WTC11 (cell line): ENCODE data around the gene C2orf15. TPM values are rescaled to one million over a fixed set of nuclear protein-coding genes. Genes with fewer than 3 reads are reported as not detected.

Experiments
- AR ChIP-seq: fragments of 250-450 bp; sonication (Bioruptor Pico); IDR thresholded peaks from 2 replicates; pipeline ENCODE4 v1.9.0; 2021; ENCODE audit warnings: mild to moderate bottlenecking
- ARID4B ChIP-seq: sonication (generic); formaldehyde crosslinking; IDR thresholded peaks from 2 replicates; pipeline ENCODE4 v1.8.0; 2023; ENCODE audit warnings: missing genetic modification reagents, mild to moderate bottlenecking, borderline replicate concordance
- ATF6 ChIP-seq: sonication (generic); formaldehyde crosslinking; IDR thresholded peaks from 2 replicates; pipeline ENCODE4 v1.8.1; 2023; ENCODE audit warnings: mild to moderate bottlenecking, missing genetic modification reagents
- CDX4 ChIP-seq: fragments of 250-450 bp; sonication (Bioruptor Pico); IDR thresholded peaks from 2 replicates; pipeline ENCODE4 v1.9.0; 2021; ENCODE audit warnings: moderate library complexity, mild to moderate bottlenecking, inconsistent platforms, borderline replicate concordance
- ELF4 ChIP-seq: sonication (generic); formaldehyde crosslinking; IDR thresholded peaks from 2 replicates; pipeline ENCODE4 v1.8.1; 2022; ENCODE audit warnings: low read depth, mild to moderate bottlenecking, moderate library complexity, missing genetic modification reagents
- ESRRA ChIP-seq: sonication (generic); formaldehyde crosslinking; IDR thresholded peaks from 2 replicates; pipeline ENCODE4 v1.8.1; 2022; ENCODE audit warnings: mild to moderate bottlenecking, missing genetic modification reagents, borderline replicate concordance
- FOXJ3 ChIP-seq: sonication (generic); formaldehyde crosslinking; IDR thresholded peaks from 2 replicates; pipeline ENCODE4 v1.9.0; 2021; ENCODE audit warnings: missing genetic modification reagents, mild to moderate bottlenecking, borderline replicate concordance
- FOXP4 ChIP-seq: sonication (generic); formaldehyde crosslinking; IDR thresholded peaks from 2 replicates; pipeline ENCODE4 v1.8.0; 2022; ENCODE audit warnings: mild to moderate bottlenecking, missing genetic modification reagents
- GRHL2 ChIP-seq: fragments of 250-450 bp; sonication (Bioruptor Pico); IDR thresholded peaks from 2 replicates; pipeline ENCODE4 v1.8.0; 2022; ENCODE audit warnings: mild to moderate bottlenecking, moderate library complexity; ENCODE audit not compliant: insufficient replicate concordance, severe bottlenecking
- HMGA2 ChIP-seq: fragments of 250-450 bp; sonication (Bioruptor Pico); IDR thresholded peaks from 2 replicates; pipeline ENCODE4 v1.4.0; 2021; ENCODE audit warnings: mild to moderate bottlenecking, moderate library complexity
- IRF1 ChIP-seq: sonication (generic); formaldehyde crosslinking; IDR thresholded peaks from 2 replicates; pipeline ENCODE4 v1.8.0; 2023; ENCODE audit warnings: missing genetic modification reagents
- JUN ChIP-seq: sonication (generic); formaldehyde crosslinking; IDR thresholded peaks from 2 replicates; pipeline ENCODE4 v1.8.0; 2023; ENCODE audit warnings: mild to moderate bottlenecking, missing genetic modification reagents
- NFATC4 ChIP-seq: fragments of 250-450 bp; sonication (Bioruptor Pico); IDR thresholded peaks from 2 replicates; pipeline ENCODE4 v1.9.0; 2021; ENCODE audit warnings: mild to moderate bottlenecking
- RELA ChIP-seq: sonication (generic); formaldehyde crosslinking; IDR thresholded peaks from 2 replicates; pipeline ENCODE4 v1.8.1; 2022; ENCODE audit warnings: missing genetic modification reagents, mild to moderate bottlenecking, borderline replicate concordance
- SOX15 ChIP-seq: fragments of 250-450 bp; sonication (Bioruptor Pico); IDR thresholded peaks from 2 replicates; pipeline ENCODE4 v1.9.0; 2021; ENCODE audit warnings: mild to moderate bottlenecking
- SP1 ChIP-seq: sonication (generic); formaldehyde crosslinking; conservative IDR thresholded peaks from 2 replicates; pipeline ENCODE4 v1.8.1; 2022; ENCODE audit warnings: missing genetic modification reagents
- TCF7 ChIP-seq: sonication (generic); formaldehyde crosslinking; IDR thresholded peaks from 2 replicates; pipeline ENCODE4 v1.8.0; 2022; ENCODE audit warnings: mild to moderate bottlenecking, low read depth, missing genetic modification reagents, moderate library complexity
- USF2 ChIP-seq: sonication (generic); formaldehyde crosslinking; IDR thresholded peaks from 2 replicates; pipeline ENCODE4 v1.8.1; 2023; ENCODE audit warnings: mild to moderate bottlenecking, missing genetic modification reagents, moderate library complexity
- ZNF416 ChIP-seq: fragments of 250-450 bp; sonication (Bioruptor Pico); IDR thresholded peaks from 2 replicates; pipeline ENCODE4 v1.9.0; 2021; ENCODE audit warnings: mild to moderate bottlenecking, inconsistent platforms
- ZNF423 ChIP-seq: fragments of 250-450 bp; sonication (Bioruptor Pico); IDR thresholded peaks from 2 replicates; pipeline ENCODE4 v2.1.2; 2022; ENCODE audit warnings: mild to moderate bottlenecking, moderate library complexity
- ZNF425 ChIP-seq: fragments of 250-450 bp; sonication (Bioruptor Pico); conservative IDR thresholded peaks from 2 replicates; pipeline ENCODE4 v1.9.0; 2021; ENCODE audit warnings: mild to moderate bottlenecking
- ZNF671 ChIP-seq: fragments of 250-450 bp; sonication (Bioruptor Pico); IDR thresholded peaks from 2 replicates; pipeline ENCODE4 v1.8.0; 2021; ENCODE audit warnings: mild to moderate bottlenecking
- total RNA-seq: library from RNA; stranded (reverse); gene quantifications from 3 replicates; pipeline ENCODE4 v1.2.3, GENCODE V29; 2021

C2orf15 gene
- total RNA-seq, 1 experiment from 2014 or later: 6.1 TPM

- no peak for TF ChIP-seq HMGA2 (CRISPR knock-in tag)
- no peak for TF ChIP-seq ZNF423 (CRISPR knock-in tag)
- TF ChIP-seq FOXJ3 (CRISPR knock-in tag): peak; percentile 41; the same call in 1 of the 2 replicates
- TF ChIP-seq CDX4 (CRISPR knock-in tag): no peak
- no peak for TF ChIP-seq NFATC4 (CRISPR knock-in tag)
- peak; percentile 70 for TF ChIP-seq USF2
- TF ChIP-seq SP1: peak; percentile 96
- TF ChIP-seq AR: no peak
- TF ChIP-seq ATF6: no peak; the same call in 1 of the 2 replicates
- no peak for TF ChIP-seq ZNF425
- peak; percentile 87; the same call in 1 of the 2 replicates for TF ChIP-seq ESRRA (CRISPR knock-in tag)
- no peak for TF ChIP-seq ZNF671 (CRISPR knock-in tag)
- peak; percentile 39; the same call in 1 of the 2 replicates for TF ChIP-seq JUN
- no peak for TF ChIP-seq ELF4 (CRISPR knock-in tag)
- peak; percentile 90; the same call in 1 of the 2 replicates for TF ChIP-seq ARID4B (CRISPR knock-in tag)
- TF ChIP-seq IRF1 (CRISPR knock-in tag): peak; percentile 93
- peak; percentile 98 for TF ChIP-seq FOXP4 (CRISPR knock-in tag)
- 0 out of 2 replicates have a peak, but pooled peaks have one; percentile 23 for TF ChIP-seq ZNF416 (CRISPR knock-in tag)
- no peak for TF ChIP-seq SOX15 (CRISPR knock-in tag)
- peak; percentile 95 for TF ChIP-seq RELA (CRISPR knock-in tag)
- TF ChIP-seq TCF7 (CRISPR knock-in tag): no peak
- TF ChIP-seq GRHL2 (CRISPR knock-in tag): no peak
Observed at GRCh38 chr2:99154643-99155536, 13.4 kb downstream of the C2orf15 start, which contains the start of the genes LIPT1 and TSGA10 (continued).
